ENCODE results near the gene PRUNE2.

The PRUNE2 gene

DNA sequence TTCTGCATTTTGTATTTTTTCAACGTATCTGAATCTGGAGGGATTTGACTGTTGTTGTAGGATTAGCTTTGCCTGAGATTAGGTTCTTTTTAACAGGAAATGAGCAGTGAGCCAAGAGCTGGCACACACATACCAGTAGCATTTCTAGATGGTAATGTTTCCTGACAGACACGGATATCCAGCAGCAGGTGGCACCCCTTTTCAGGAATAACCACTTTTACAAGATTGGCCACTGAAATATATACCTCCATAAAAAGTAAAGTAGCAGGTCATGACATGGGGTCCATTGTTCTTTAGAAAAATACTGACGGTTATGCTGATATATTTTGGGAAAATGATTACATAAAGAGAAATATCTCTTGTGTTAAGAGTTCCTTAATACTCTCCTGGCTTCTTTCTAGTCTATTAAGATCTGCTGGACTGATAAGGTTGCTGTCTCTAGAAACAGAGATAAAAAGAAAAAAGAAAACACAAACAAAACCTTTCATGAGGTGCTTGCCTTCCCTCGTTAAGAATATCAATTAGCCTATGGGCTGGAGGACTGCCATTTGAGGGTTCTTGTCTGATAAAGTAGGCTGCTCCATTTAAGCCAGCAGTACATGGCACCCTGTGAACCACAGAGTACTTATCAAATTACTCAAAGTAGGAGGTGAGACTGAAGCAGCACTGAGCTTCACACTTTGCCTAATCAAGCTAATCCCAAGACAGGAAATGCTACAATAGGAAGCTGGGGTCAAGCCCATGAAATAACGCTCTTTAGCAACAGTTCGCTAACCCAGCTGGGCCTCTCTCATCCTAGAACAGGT lies 243.2 kb downstream of the PRUNE2 start:
- no peak overlapping the region for H3K27ac ChIP-seq (ENCODE audit: low read length)

DNA sequence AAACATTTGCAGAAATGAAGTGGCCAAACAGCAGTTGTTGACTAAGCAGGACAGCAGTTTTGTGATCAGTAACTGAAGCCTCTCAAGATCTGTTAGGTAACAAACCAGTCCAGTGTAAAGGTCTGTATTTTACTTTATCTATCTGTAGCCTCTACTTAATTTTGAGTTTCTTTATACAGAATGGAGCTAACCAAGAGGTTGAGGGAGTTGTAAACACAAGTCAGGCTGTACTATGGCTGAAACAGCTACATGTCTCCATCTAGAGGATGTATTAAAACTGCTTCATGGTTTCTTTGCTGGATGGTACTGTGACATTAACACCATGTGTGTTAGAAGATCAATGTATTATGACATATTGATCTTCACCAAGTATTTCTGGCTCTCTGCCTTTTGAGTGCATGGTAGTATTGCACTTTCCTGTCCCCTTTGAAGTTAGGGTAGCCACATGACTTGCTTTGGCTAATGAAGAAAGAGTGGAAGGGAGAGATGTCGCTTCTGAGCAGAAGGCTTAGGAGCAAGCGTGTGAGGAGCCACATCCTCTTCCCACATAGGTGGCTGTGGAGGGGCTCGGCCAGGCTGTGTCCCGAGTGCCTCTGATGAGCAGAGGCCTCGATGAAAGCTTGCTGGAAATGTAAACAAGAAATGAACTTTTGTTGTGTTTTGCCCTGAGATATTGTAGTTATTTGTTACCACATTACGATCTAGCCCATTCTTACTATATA lies 247.2 kb downstream of the PRUNE2 start:
- no peak overlapping the region for H2AFZ ChIP-seq (ENCODE audit: low read depth, low read length)
- H3K27me3 ChIP-seq (ENCODE audit: insufficient read depth, low read length, poor library complexity): no peaks in the 10 kb centered on the region
- peak; percentile 7 for DNase-seq
- H3K9me3 ChIP-seq (ENCODE audit: insufficient read depth, low read length, severe bottlenecking): no peaks in the 10 kb centered on the region
- no peaks in the 10 kb centered on the region for H3K79me2 ChIP-seq (ENCODE audit: insufficient read depth, low read length)
- 0 out of 2 replicates have a peak, but pooled peaks cover 3% of the 10 kb centered on the region for H3K4me1 ChIP-seq (ENCODE audit: insufficient read depth, low read length)
- TF ChIP-seq, protein P1, sequence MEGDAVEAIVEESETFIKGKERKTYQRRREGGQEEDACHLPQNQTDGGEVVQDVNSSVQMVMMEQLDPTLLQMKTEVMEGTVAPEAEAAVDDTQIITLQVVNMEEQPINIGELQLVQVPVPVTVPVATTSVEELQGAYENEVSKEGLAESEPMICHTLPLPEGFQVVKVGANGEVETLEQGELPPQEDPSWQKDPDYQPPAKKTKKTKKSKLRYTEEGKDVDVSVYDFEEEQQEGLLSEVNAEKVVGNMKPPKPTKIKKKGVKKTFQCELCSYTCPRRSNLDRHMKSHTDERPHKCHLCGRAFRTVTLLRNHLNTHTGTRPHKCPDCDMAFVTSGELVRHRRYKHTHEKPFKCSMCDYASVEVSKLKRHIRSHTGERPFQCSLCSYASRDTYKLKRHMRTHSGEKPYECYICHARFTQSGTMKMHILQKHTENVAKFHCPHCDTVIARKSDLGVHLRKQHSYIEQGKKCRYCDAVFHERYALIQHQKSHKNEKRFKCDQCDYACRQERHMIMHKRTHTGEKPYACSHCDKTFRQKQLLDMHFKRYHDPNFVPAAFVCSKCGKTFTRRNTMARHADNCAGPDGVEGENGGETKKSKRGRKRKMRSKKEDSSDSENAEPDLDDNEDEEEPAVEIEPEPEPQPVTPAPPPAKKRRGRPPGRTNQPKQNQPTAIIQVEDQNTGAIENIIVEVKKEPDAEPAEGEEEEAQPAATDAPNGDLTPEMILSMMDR (IDR thresholded peaks at IDR 0.05; ENCODE audit: borderline replicate concordance, extremely low read depth, low read length, poor library complexity, severe bottlenecking): peak; percentile 60
- TF ChIP-seq EZH2 (IDR thresholded peaks at IDR 0.05; ENCODE audit: borderline replicate concordance, low read depth, low read length, severe bottlenecking): no peak
- H4K20me1 ChIP-seq (ENCODE audit: insufficient read depth, low read length): no peaks in the 10 kb centered on the region
- H3K36me3 ChIP-seq (ENCODE audit: insufficient read depth, low read length): no peaks in the 10 kb centered on the region
- no peak overlapping the region for H3K4me3 ChIP-seq (ENCODE audit: low read depth in 1 of 2, low read length in 2 of 2)
- no peak overlapping the region for H3K27ac ChIP-seq (ENCODE audit: low read length)
- no peak overlapping the region for H3K4me2 ChIP-seq (ENCODE audit: insufficient read depth, low read length)
- no peak overlapping the region for H3K9ac ChIP-seq (ENCODE audit: low read depth, low read length)
- ATAC-seq (ENCODE audit: insufficient read depth, low read depth): peak; percentile 83

More for the DNA sequence above, 243.2 kb downstream of the PRUNE2 start:
- Histone ChIP-seq H3K36me3 (ENCODE audit: insufficient read depth, low read length) (no peaks in the 10 kb centered on the region), H3K4me1 (ENCODE audit: insufficient read depth, low read length) (no peaks in the 10 kb centered on the region), H3K4me3 (ENCODE audit: low read depth in 1 of 2, low read length in 2 of 2) (no peak overlapping the region), H4K20me1 (ENCODE audit: insufficient read depth, low read length) (no peaks in the 10 kb centered on the region), H3K9me3 (ENCODE audit: insufficient read depth, low read length, severe bottlenecking) (no peaks in the 10 kb centered on the region), H3K9ac (ENCODE audit: low read depth, low read length) (no peak overlapping the region), H3K4me2 (ENCODE audit: insufficient read depth, low read length) (no peak overlapping the region), H2AFZ (ENCODE audit: low read depth, low read length) (no peak overlapping the region), H3K79me2 (ENCODE audit: insufficient read depth, low read length) (no peaks in the 10 kb centered on the region), H3K27me3 (ENCODE audit: insufficient read depth, low read length, poor library complexity) (no peaks in the 10 kb centered on the region)
- DNase-seq (no peak), ATAC-seq (ENCODE audit: insufficient read depth, low read depth) (no peak)
- TF ChIP-seq, protein P1 (IDR thresholded peaks at IDR 0.05; ENCODE audit: borderline replicate concordance, extremely low read depth, low read length, poor library complexity, severe bottlenecking): no peak
- TF ChIP-seq EZH2 (IDR thresholded peaks at IDR 0.05; ENCODE audit: borderline replicate concordance, low read depth, low read length, severe bottlenecking): no peak

DNA sequence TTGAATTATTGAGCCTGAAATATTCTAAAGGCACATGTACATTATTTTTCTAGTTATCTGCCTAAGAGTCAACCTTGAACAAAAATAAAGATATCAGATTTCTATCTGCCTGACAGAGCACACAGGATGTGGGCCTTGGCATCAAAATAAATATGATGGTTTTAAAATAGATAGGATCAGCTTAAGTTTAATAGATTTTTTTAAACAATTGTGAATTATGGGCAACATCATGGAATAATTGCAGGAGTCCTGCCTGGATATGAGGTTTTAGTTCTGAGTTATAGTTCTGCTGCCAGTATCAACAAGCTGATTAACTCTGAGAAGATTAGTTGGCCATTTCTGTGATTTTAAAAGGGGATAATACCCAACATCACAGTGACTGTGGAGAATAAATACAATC lies 248.6 kb downstream of the PRUNE2 start:
- DNase-seq (no peak), ATAC-seq (ENCODE audit: insufficient read depth, low read depth) (no peak)
- no peak overlapping the region for H3K4me2 ChIP-seq (ENCODE audit: insufficient read depth, low read length)
- no peaks in the 10 kb centered on the region for H4K20me1 ChIP-seq (ENCODE audit: insufficient read depth, low read length)
- no peaks in the 10 kb centered on the region for H3K36me3 ChIP-seq (ENCODE audit: insufficient read depth, low read length)
- H3K27me3 ChIP-seq (ENCODE audit: insufficient read depth, low read length, poor library complexity): no peaks in the 10 kb centered on the region
- 0 out of 2 replicates have a peak, but pooled peaks cover 5% of the 10 kb centered on the region for H3K4me1 ChIP-seq (ENCODE audit: insufficient read depth, low read length)
- no peak overlapping the region for H3K4me3 ChIP-seq (ENCODE audit: low read depth in 1 of 2, low read length in 2 of 2)
- TF ChIP-seq, protein P1 (IDR thresholded peaks at IDR 0.05; ENCODE audit: borderline replicate concordance, extremely low read depth, low read length, poor library complexity, severe bottlenecking): no peak
- TF ChIP-seq EZH2 (IDR thresholded peaks at IDR 0.05; ENCODE audit: borderline replicate concordance, low read depth, low read length, severe bottlenecking): no peak
- no peak overlapping the region for H3K27ac ChIP-seq (ENCODE audit: low read length)
- no peak overlapping the region for H3K9ac ChIP-seq (ENCODE audit: low read depth, low read length)
- no peaks in the 10 kb centered on the region for H3K9me3 ChIP-seq (ENCODE audit: insufficient read depth, low read length, severe bottlenecking)
- no peak overlapping the region for H2AFZ ChIP-seq (ENCODE audit: low read depth, low read length)
- no peaks in the 10 kb centered on the region for H3K79me2 ChIP-seq (ENCODE audit: insufficient read depth, low read length)
